ENCODE data around the gene AKIP1.

DNA sequence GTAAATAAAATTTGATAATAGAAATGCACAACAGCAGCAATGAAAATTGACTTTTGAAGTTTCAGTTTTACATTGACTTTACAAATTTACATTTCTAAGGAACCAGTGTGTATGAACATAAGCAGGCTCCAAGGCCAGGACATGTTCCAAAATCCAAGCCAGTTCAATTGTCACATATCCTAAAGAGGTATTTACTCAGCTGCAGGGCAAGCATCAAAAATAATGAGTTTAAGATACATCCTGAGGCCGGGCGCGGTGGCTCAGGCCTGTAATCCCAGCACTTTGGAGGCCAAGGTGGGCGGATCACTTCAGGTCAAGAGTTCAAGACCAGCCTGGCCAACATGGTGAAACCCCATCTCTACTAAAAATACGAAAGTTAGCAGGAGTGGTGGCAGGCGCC lies 39.0 kb upstream of the AKIP1 start:
- TF ChIP-seq POLR2AphosphoS5 (IDR thresholded peaks at IDR 0.05; ENCODE audit: low read depth), result no peak
- TF ChIP-seq, protein P1, sequence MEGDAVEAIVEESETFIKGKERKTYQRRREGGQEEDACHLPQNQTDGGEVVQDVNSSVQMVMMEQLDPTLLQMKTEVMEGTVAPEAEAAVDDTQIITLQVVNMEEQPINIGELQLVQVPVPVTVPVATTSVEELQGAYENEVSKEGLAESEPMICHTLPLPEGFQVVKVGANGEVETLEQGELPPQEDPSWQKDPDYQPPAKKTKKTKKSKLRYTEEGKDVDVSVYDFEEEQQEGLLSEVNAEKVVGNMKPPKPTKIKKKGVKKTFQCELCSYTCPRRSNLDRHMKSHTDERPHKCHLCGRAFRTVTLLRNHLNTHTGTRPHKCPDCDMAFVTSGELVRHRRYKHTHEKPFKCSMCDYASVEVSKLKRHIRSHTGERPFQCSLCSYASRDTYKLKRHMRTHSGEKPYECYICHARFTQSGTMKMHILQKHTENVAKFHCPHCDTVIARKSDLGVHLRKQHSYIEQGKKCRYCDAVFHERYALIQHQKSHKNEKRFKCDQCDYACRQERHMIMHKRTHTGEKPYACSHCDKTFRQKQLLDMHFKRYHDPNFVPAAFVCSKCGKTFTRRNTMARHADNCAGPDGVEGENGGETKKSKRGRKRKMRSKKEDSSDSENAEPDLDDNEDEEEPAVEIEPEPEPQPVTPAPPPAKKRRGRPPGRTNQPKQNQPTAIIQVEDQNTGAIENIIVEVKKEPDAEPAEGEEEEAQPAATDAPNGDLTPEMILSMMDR (IDR thresholded peaks at IDR 0.05; ENCODE audit: insufficient read depth, low read length), result no peak
- TF ChIP-seq GABPA (IDR thresholded peaks at IDR 0.05; ENCODE audit: low read depth), result no peak
- TF ChIP-seq, protein P2, sequence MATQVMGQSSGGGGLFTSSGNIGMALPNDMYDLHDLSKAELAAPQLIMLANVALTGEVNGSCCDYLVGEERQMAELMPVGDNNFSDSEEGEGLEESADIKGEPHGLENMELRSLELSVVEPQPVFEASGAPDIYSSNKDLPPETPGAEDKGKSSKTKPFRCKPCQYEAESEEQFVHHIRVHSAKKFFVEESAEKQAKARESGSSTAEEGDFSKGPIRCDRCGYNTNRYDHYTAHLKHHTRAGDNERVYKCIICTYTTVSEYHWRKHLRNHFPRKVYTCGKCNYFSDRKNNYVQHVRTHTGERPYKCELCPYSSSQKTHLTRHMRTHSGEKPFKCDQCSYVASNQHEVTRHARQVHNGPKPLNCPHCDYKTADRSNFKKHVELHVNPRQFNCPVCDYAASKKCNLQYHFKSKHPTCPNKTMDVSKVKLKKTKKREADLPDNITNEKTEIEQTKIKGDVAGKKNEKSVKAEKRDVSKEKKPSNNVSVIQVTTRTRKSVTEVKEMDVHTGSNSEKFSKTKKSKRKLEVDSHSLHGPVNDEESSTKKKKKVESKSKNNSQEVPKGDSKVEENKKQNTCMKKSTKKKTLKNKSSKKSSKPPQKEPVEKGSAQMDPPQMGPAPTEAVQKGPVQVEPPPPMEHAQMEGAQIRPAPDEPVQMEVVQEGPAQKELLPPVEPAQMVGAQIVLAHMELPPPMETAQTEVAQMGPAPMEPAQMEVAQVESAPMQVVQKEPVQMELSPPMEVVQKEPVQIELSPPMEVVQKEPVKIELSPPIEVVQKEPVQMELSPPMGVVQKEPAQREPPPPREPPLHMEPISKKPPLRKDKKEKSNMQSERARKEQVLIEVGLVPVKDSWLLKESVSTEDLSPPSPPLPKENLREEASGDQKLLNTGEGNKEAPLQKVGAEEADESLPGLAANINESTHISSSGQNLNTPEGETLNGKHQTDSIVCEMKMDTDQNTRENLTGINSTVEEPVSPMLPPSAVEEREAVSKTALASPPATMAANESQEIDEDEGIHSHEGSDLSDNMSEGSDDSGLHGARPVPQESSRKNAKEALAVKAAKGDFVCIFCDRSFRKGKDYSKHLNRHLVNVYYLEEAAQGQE (IDR thresholded peaks at IDR 0.05; ENCODE audit: insufficient replicate concordance, low read depth), result no peak
- TF ChIP-seq SPI1 (IDR thresholded peaks at IDR 0.05; ENCODE audit: borderline replicate concordance, low read depth), result no peak

Data from HL-60 (cell line).